Kidney glomerular epithelial cell (primary cell): ENCODE results near the gene TARP.
A peak's percentile ranks its signal among the peaks of the same experiment; 100 is the strongest.

Experiments used
- DNase-seq: peaks from one replicate; lab custom pipeline; 2025; lab: John Stamatoyannopoulos, UW

Gene TARP

DNA sequence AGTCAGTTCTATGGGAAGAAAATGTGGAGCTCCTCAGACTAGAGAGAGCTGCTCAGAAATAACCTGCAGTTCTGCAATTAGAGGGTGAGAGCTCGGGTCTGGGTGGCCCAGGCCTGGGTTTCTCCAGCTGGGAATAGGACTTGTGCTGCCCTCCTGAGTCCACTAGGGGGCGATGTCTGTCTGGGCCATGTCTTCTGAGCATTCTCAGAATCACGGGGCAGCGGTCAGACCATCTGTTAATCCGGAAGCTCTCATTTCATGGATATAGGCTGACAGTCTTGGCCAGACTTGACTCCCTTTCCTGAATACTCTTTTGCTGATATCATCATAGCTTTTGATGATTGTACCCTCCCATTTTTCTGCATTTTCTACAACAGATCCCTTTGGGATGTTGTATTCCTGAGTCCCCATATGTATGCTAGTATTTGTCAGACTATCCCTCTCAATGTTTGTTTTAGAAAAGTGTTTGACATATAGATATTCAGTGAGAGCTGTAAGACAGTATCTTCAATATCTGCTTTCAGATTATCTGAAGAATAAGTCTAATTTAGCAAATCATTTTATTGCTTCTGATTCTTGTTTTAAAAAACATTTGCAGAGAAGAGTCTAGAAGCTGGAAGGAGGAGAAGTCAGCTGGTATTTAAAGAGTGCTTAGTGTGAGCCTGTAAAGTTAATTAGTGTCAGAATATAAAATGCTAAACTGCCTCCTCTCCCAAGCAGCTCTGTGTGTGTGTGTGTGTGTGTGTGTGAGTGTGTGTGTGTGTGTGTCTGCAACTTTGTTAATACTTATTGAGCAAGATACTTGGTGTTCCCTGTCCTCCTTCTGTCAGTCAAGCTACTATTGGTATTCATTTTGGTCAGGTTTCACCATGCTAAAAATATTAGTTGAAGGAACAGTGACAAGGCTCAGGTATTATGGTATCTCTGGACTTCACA, 57.4 kb downstream of the TARP start:
- DNase-seq, result peak; percentile 77

DNA sequence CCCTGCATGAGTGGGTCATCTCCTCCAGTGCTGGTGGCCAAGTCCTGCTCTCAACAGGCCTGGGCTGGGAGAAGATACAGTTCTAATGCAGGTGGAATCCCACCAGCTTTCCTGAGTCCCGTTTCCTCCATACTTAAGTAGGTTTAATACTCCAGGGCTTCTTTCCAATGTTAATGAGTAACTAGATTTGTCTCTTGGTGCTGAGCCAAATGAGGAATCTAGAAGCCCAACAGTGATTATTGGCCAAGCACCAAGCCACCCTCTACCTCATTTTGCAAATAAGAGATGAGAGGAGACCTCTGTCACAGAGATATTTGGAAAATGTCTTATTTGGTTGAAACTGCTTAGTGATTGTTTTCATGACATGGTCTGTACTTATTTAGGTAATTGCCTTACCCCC, 58.3 kb downstream of the TARP start:
- DNase-seq, result peak; percentile 64

DNA sequence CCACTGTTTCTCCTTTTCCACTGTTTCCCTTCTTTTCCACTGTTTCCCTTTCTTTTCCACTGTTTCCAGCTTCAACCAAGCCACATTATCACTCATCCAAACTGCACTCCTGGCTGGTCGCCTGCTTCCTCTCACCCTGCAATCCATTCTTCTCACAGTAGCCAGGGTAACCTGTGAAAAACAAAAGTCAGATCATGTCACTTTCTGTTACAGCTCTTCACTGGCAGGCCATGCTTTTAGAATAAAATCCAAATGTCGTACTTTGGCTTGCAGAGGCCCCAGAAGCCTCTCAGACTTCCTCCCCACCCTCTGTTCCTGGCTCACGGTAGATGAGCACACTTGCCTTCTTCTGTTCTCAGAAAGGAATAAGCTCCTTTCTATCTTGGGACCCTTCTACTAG, 61.5 kb downstream of the TARP start:
- no peak for DNase-seq

DNA sequence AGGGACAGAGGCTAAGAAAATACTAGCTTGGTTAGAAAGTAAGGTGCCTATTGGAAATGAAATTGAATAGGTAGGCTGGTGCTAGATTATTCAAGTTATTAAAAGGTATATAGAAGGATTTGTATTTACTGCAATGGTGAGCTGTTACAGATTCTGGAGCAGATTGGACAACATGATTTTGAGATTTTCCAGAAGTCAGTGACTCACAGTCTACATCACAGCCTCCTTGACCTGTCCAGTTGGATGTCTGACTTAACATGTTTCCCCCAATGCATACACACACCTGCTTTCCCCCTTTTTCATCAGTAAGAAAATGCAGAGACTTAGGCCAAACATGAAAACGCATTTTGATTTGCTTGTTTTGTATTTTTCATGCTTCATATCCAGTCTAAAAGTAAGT, 62.0 kb downstream of the TARP start:
- no peak for DNase-seq
